HG02678 (cell line): ENCODE results near the gene HAND2.

ENCODE experiments used
- ATAC-seq: cut with Tn5 transposase; IDR thresholded peaks from one replicate; pipeline ENCODE4 v1.9.1; 2021; ENCODE audit warnings: mild to moderate bottlenecking, moderate library complexity; ENCODE audit not compliant: unreplicated experiment

The HAND2 gene

GRCh38 chr4:173536808-173537429 is 6.9 kb upstream of the HAND2 start:
- ATAC-seq: no peak

- ATAC-seq: no peak
Observed at GRCh38 chr4:173535957-173536356, 5.9 kb upstream of the HAND2 start.

GRCh38 chr4:173535165-173535902 is 5.3 kb upstream of the HAND2 start:
- ATAC-seq: no peak

GRCh38 chr4:173534434-173534833 is 4.4 kb upstream of the HAND2 start:
- no peak for ATAC-seq

GRCh38 chr4:173532725-173533511 is 2.9 kb upstream of the HAND2 start:
- ATAC-seq: no peak

- ATAC-seq: no peak
Observed at GRCh38 chr4:173531086-173531965, 1.3 kb upstream of the HAND2 start.

- no peak for ATAC-seq
Observed at GRCh38 chr4:173530326-173531085, 477 bp upstream of the HAND2 start.

- ATAC-seq: no peak
Observed at GRCh38 chr4:173528378-173529321, 1.4 kb downstream of the HAND2 start.

- ATAC-seq: no peak
Observed at GRCh38 chr4:173527103-173527891, 2.7 kb downstream of the HAND2 start.

GRCh38 chr4:173526724-173527102 is 3.3 kb downstream of the HAND2 start:
- ATAC-seq: no peak

GRCh38 chr4:173526027-173526482 is 4.0 kb downstream of the HAND2 start:
- ATAC-seq: no peak

GRCh38 chr4:173525118-173526011 is 4.7 kb downstream of the HAND2 start:
- ATAC-seq: no peak

- no peak for ATAC-seq
Observed at GRCh38 chr4:173524218-173525117, 5.6 kb downstream of the HAND2 start.

GRCh38 chr4:173522951-173523395 is 7.1 kb downstream of the HAND2 start:
- no peak for ATAC-seq

- ATAC-seq: no peak
Observed at GRCh38 chr4:173522160-173522950, 7.7 kb downstream of the HAND2 start.
